ENCODE results near the gene ACTN3. TPM values are rescaled to one million over a fixed set of nuclear protein-coding genes. Genes with fewer than 3 reads are reported as not detected.

The ACTN3 gene
- polyA plus RNA-seq, 3 donors = not detected

DNA sequence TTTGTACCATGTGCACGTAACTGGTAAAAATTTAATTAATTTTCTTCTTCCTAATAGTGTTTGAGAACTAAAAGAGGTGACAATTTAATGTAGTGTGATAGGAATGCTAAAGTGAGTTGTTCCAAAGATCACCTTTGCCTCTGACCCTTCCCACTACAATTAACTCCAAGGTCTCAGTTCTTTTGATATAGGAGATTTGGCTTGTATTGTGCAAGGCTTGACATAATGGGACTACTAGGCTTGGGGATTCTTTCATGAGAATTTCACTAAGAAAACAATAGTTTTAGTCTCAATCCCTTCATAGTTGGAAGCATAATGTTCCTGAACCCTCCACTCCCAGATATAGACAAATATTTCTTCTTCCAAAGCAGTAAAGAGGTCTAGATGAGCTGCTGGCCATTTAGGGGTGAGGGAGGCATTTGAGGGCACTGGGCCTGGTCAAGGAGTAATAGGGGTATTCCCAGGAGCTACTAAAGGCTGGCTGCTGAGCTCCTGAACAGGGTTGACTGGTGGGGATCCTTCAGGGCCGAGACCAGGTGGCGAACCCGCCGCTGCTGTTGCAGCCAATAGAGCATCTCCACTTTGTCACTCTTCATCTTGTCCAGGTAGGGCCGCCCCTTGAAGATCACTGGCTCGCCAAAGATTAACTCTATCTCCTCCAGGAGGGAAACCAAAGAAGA lies 43.4 kb downstream of the ACTN3 start:
- Mint-ChIP-seq H3K4me3 (no peak overlapping the region), H3K27ac (no peak overlapping the region)

DNA sequence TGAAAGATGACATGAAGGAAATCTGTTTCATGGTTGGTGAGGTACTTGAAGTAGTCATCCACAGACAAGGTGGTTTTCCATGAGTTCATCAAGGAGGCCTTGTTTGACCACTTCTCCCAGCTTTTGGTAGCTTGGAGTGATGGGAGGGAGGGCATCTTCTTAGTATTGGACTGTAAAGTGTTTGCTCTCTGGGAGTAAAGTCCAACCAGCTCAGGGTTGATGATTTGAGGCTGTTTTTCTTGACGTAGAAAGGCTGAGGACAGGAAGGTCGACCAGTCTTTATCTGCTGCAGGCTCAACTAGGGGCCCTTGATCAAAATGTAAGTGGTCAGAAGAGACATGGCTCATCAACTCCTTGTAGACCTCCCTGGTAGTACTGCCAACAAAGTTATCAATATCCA lies 44.5 kb downstream of the ACTN3 start:
- H3K36me3 Mint-ChIP-seq = peaks cover 0 to 9% of the 10 kb centered on the region in 2 donors
- no peak overlapping the region for H3K4me2 ChIP-seq (replicated peaks; ENCODE audit: extremely low read depth, low read length, poor library complexity, severe bottlenecking)

More for the DNA sequence above, 43.4 kb downstream of the ACTN3 start:
- Histone ChIP-seq H3K4me1 (ENCODE audit: control insufficient read depth in 1 of 2, insufficient read depth in 2 of 2, low read length in 2 of 2) (peaks cover 14 to 27% of the 10 kb centered on the region in 2 donors), H3K9me3 (replicated peaks in 1 of 2; ENCODE audit: control insufficient read depth in 1 of 2, insufficient read depth in 1 of 2, low read length in 2 of 2) (no peaks in the 10 kb centered on the region), H3K36me3 (replicated peaks in 1 of 2; ENCODE audit: control insufficient read depth in 1 of 2, insufficient read depth in 2 of 2, low read length in 2 of 2) (no peaks in the 10 kb centered on the region), H2AFZ (ENCODE audit: insufficient read depth, low read depth, low read length, poor library complexity, severe bottlenecking) (no peak overlapping the region), H3K4me3 (replicated peaks in 1 of 3; ENCODE audit: low read depth in 2 of 3, low read length in 3 of 3) (no peak overlapping the region), H4K20me1 (ENCODE audit: insufficient read depth, low read length) (no peaks in the 10 kb centered on the region), H3K9ac (ENCODE audit: insufficient read depth, low read length, poor library complexity, severe bottlenecking) (no peak overlapping the region), H3K27me3 (ENCODE audit: control insufficient read depth in 2 of 2, insufficient read depth in 2 of 2, low read length in 2 of 2) (no peaks in the 10 kb centered on the region), H3K79me2 (ENCODE audit: insufficient read depth, low read length) (peaks cover 13% of the 10 kb centered on the region), H3K27ac (ENCODE audit: low read depth in 1 of 2, low read length in 2 of 2) (no peak overlapping the region), H3K4me2 (replicated peaks; ENCODE audit: extremely low read depth, low read length, poor library complexity, severe bottlenecking) (no peak overlapping the region)
- intact Hi-C loops (cut with micrococcal nuclease) = loop anchor here (5.0 to 10.0 kb wide), 2 partner anchors 87 to 245 kb away; partner anchors contain the start of gene RBM4B (in 1 of the 2)
- H3K27me3 Mint-ChIP-seq (ENCODE audit: low read depth in 3 of 3) = peaks cover 0 to 6% (median 2%) of the 10 kb centered on the region in 3 donors
- peaks cover 0 to 9% (median 0%) of the 10 kb centered on the region in 7 donors for H3K9me3 Mint-ChIP-seq
- WGBS (ENCODE audit: insufficient coverage) = no CpG with 5 or more reads among the region's 7 CpGs
- H3K4me1 Mint-ChIP-seq = peaks cover 20% of the 10 kb centered on the region
- DNase-seq = no peak
- peaks cover 0 to 5% of the 10 kb centered on the region in 2 donors for H3K36me3 Mint-ChIP-seq
- no peak for TF ChIP-seq CTCF (IDR thresholded peaks at IDR 0.05)

More for the DNA sequence above, 44.5 kb downstream of the ACTN3 start:
- Histone ChIP-seq H3K9ac (ENCODE audit: insufficient read depth, low read length, poor library complexity, severe bottlenecking) (no peak overlapping the region), H4K20me1 (ENCODE audit: insufficient read depth, low read length) (no peaks in the 10 kb centered on the region), H3K36me3 (replicated peaks in 1 of 2; ENCODE audit: control insufficient read depth in 1 of 2, insufficient read depth in 2 of 2, low read length in 2 of 2) (no peaks in the 10 kb centered on the region), H3K27me3 (ENCODE audit: control insufficient read depth in 2 of 2, insufficient read depth in 2 of 2, low read length in 2 of 2) (no peaks in the 10 kb centered on the region), H3K27ac (ENCODE audit: low read depth in 1 of 2, low read length in 2 of 2) (no peak overlapping the region), H2AFZ (ENCODE audit: insufficient read depth, low read depth, low read length, poor library complexity, severe bottlenecking) (no peak overlapping the region), H3K4me1 (ENCODE audit: control insufficient read depth in 1 of 2, insufficient read depth in 2 of 2, low read length in 2 of 2) (peaks cover 14 to 35% of the 10 kb centered on the region in 2 donors), H3K4me3 (replicated peaks in 1 of 3; ENCODE audit: low read depth in 2 of 3, low read length in 3 of 3) (no peak overlapping the region), H3K79me2 (ENCODE audit: insufficient read depth, low read length) (peaks cover 13% of the 10 kb centered on the region), H3K9me3 (replicated peaks in 1 of 2; ENCODE audit: control insufficient read depth in 1 of 2, insufficient read depth in 1 of 2, low read length in 2 of 2) (no peaks in the 10 kb centered on the region)
- no peak for TF ChIP-seq CTCF (IDR thresholded peaks at IDR 0.05)
- Mint-ChIP-seq H3K27me3 (ENCODE audit: low read depth in 3 of 3) (peaks cover 0 to 7% (median 0%) of the 10 kb centered on the region in 3 donors), H3K9me3 (peaks cover 0 to 9% (median 0%) of the 10 kb centered on the region in 7 donors), H3K4me3 (no peak overlapping the region), H3K27ac (peak overlapping the region in 1 of 7 donors; percentile 11), H3K4me1 (peaks cover 26% of the 10 kb centered on the region)
- 100% methylated on average over 1 of the region's 2 CpGs for WGBS (ENCODE audit: insufficient coverage)
- DNase-seq = no peak
- intact Hi-C loops (cut with micrococcal nuclease) = loop anchor here in 1 of 2 donors (5.0 kb wide), 1 partner anchor 86 kb away; the partner anchor contains the start of gene RBM4B
